Keratinocyte (primary cell): ENCODE results near the gene TH. TPM values are rescaled to one million over a fixed set of nuclear protein-coding genes. Genes with fewer than 3 reads are reported as not detected.

ENCODE experiments used
- DNase-seq: peaks from one replicate; pipeline ENCODE4 v3.0.0-alpha.2; 2011; ENCODE audit warnings: low read depth, missing footprints, low spot score
- FAIRE-seq: peaks from 2 replicates; lab custom pipeline; 2011; peaks lifted over from hg19 to GRCh38; lab: Jason Lieb, UNC
- H2AFZ ChIP-seq: 2 replicates; pipeline ENCODE4 v1.6.0; 2012; ENCODE audit warnings: low read length, control low read depth, inconsistent platforms; ENCODE audit not compliant: control insufficient read depth
- H3K27ac ChIP-seq: 2 replicates; pipeline ENCODE4 v1.5.1; 2011; ENCODE audit warnings: low read length; ENCODE audit not compliant: control insufficient read depth, insufficient read depth
- H3K27me3 ChIP-seq: 3 replicates; pipeline ENCODE4 v1.6.0; 2011; ENCODE audit warnings: low read length; ENCODE audit not compliant: control insufficient read depth, insufficient read depth; ENCODE audit errors: extremely low read depth
- H3K36me3 ChIP-seq, 2 experiments: 2 replicates in 1 of 2; 3 replicates in 1 of 2; pipeline ENCODE4 v1.5.1; 2011; ENCODE audit warnings: low read length in 2 of 2, mild to moderate bottlenecking in 1 of 2; ENCODE audit not compliant: control insufficient read depth in 2 of 2, insufficient read depth in 2 of 2; ENCODE audit errors: extremely low read depth in 1 of 2
- H3K4me1 ChIP-seq: 3 replicates; pipeline ENCODE4 v1.5.1; 2011; ENCODE audit warnings: low read length; ENCODE audit not compliant: control insufficient read depth, insufficient read depth; ENCODE audit errors: extremely low read depth
- H3K4me2 ChIP-seq: 3 replicates; pipeline ENCODE4 v1.6.0; 2011; ENCODE audit warnings: low read depth, low read length; ENCODE audit not compliant: control insufficient read depth, insufficient read depth; ENCODE audit errors: extremely low read depth
- H3K4me3 ChIP-seq, 3 experiments: fragments of 200-600 bp in 1 of 3; sonication (generic) in 1 of 3; 2 replicates in 2 of 3; 3 replicates in 1 of 3; pipeline ENCODE4 v1.5.1; 2011 to 2016; ENCODE audit warnings: low read length in 3 of 3, mild to moderate bottlenecking in 3 of 3, control low read depth in 2 of 3, inconsistent platforms in 1 of 3, low read depth in 1 of 3, mixed read lengths in 1 of 3, mixed run types in 1 of 3, moderate library complexity in 1 of 3; ENCODE audit not compliant: control insufficient read depth in 2 of 3, insufficient read depth in 2 of 3; ENCODE audit errors: extremely low read depth in 1 of 3
- H3K79me2 ChIP-seq: 2 replicates; pipeline ENCODE4 v1.6.0; 2012; ENCODE audit warnings: low read length; ENCODE audit not compliant: control insufficient read depth, insufficient read depth
- H3K9ac ChIP-seq: 3 replicates; pipeline ENCODE4 v1.6.0; 2011; ENCODE audit warnings: low read length; ENCODE audit not compliant: control insufficient read depth, insufficient read depth; ENCODE audit errors: extremely low read depth
- H3K9me1 ChIP-seq: 3 replicates; pipeline ENCODE4 v1.6.0; 2011; ENCODE audit warnings: low read length; ENCODE audit not compliant: control insufficient read depth, insufficient read depth; ENCODE audit errors: extremely low read depth
- H3K9me3 ChIP-seq: 2 replicates; pipeline ENCODE4 v1.5.1; 2012; ENCODE audit warnings: low read depth, low read length; ENCODE audit not compliant: control insufficient read depth
- H4K20me1 ChIP-seq: 3 replicates; pipeline ENCODE4 v1.6.0; 2011; ENCODE audit warnings: low read length; ENCODE audit not compliant: control insufficient read depth, insufficient read depth; ENCODE audit errors: extremely low read depth
- EZH2 ChIP-seq: IDR thresholded peaks from one replicate; pipeline ENCODE4 v1.6.1; 2012; ENCODE audit warnings: inconsistent platforms, mild to moderate bottlenecking, low read length, moderate library complexity
- dilution Hi-C: fragments of 300-500 bp; cut with MboI; formaldehyde crosslinking; loops from one replicate; pipeline ENCODE4 v1.7.0; 2020; ENCODE audit warnings: low sequenced_read_pairs; ENCODE audit not compliant: extremely low pct_ligation_motif_present
- polyA plus RNA-seq, 5 experiments: library from polyadenylated mRNA; depleted of rRNA in 3 of 5; stranded (reverse) in 3 of 5; stranded (forward) in 1 of 5; unstranded in 1 of 5; fragments of >200 nt; gene quantifications; 1 replicate in 1 of 5; 2 replicates in 3 of 5; 3 replicates in 1 of 5; pipeline versions ENCODE4 v1.2.1 to v1.2.3, GENCODE V29; 2011 to 2012; ENCODE audit warnings: missing spikeins in 2 of 5, low read depth in 1 of 5, low replicate concordance in 1 of 5
- TF ChIP-seq, protein P1 (sequence below), 3 experiments: IDR thresholded peaks in 1 of 3; conservative IDR thresholded peaks in 1 of 3; optimal IDR thresholded peaks in 1 of 3; 2 replicates in 2 of 3; 3 replicates in 1 of 3; pipeline versions ENCODE3 to v1.5.1; 2011; ENCODE audit warnings: low read length in 3 of 3, mild to moderate bottlenecking in 3 of 3, moderate library complexity in 2 of 3, control low read depth in 1 of 3, inconsistent platforms in 1 of 3; ENCODE audit not compliant: insufficient read depth in 2 of 3; ENCODE audit errors: extremely low read depth in 1 of 3

TH gene
- polyA plus RNA-seq, 1 donor (not counting 4 experiments of a cell fraction or from before 2014, with no cell fraction given), result 0.50 TPM

DNA sequence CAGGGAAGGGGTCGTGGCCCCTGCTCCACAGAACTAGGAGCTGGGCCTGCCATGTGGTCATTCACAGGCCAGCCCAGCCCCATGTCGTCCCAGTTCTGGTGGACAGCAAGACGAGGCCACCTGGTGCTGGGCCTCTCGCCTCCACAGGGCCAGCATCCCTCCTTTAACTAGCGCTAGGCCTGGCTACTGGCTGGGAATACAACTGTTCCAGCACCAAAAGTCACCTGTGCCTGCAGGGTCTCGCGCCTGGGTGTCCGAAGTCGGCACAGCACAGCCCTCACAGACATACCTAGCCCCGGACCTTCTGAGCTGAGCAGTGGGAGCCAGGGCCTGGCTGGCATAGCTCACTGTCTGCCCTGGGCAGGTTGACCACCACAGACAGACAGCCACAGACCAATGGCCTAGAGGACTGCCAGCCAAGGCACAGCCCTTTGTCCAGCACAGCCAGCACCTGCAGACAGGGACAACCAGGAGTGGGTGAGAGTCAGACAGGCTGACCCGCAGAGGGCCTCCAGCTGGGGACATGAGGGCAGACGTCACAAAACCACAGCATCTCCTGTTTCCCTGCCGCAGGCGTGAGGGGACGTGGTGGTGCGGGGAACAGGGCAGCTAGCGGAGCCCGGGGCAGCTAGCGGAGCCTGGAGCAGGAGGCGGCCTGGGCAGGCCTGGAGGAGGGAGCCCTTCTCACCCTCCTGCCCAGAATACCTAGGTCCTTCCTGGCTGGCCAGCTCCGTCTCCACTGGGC, 27.2 kb upstream of the TH start:
- H3K79me2 ChIP-seq, result no peaks in the 10 kb centered on the region
- H2AFZ ChIP-seq, result no peak overlapping the region
- no peaks in the 10 kb centered on the region for H4K20me1 ChIP-seq
- no peak overlapping the region for H3K4me2 ChIP-seq
- H3K4me1 ChIP-seq, result peaks cover 21% of the 10 kb centered on the region
- H3K9ac ChIP-seq, result no peak overlapping the region
- DNase-seq (no peak), FAIRE-seq (no peak)
- H3K27me3 ChIP-seq, result peaks cover 14% of the 10 kb centered on the region
- TF ChIP-seq EZH2, result no peak
- TF ChIP-seq, protein P1, sequence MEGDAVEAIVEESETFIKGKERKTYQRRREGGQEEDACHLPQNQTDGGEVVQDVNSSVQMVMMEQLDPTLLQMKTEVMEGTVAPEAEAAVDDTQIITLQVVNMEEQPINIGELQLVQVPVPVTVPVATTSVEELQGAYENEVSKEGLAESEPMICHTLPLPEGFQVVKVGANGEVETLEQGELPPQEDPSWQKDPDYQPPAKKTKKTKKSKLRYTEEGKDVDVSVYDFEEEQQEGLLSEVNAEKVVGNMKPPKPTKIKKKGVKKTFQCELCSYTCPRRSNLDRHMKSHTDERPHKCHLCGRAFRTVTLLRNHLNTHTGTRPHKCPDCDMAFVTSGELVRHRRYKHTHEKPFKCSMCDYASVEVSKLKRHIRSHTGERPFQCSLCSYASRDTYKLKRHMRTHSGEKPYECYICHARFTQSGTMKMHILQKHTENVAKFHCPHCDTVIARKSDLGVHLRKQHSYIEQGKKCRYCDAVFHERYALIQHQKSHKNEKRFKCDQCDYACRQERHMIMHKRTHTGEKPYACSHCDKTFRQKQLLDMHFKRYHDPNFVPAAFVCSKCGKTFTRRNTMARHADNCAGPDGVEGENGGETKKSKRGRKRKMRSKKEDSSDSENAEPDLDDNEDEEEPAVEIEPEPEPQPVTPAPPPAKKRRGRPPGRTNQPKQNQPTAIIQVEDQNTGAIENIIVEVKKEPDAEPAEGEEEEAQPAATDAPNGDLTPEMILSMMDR (optimal IDR thresholded peaks at IDR 0.05 in 1 of 3, IDR thresholded peaks at IDR 0.05 in 1 of 3, conservative IDR thresholded peaks at IDR 0.05 in 1 of 3; ENCODE audit: extremely low read depth in 1 of 3, insufficient read depth in 2 of 3, low read length in 3 of 3), result no peak
- dilution Hi-C loops, result no loop called here
- H3K27ac ChIP-seq, result no peak overlapping the region
- no peak overlapping the region for H3K4me3 ChIP-seq
- no peaks in the 10 kb centered on the region for H3K9me3 ChIP-seq
- H3K36me3 ChIP-seq, result no peaks in the 10 kb centered on the region
- no peaks in the 10 kb centered on the region for H3K9me1 ChIP-seq

DNA sequence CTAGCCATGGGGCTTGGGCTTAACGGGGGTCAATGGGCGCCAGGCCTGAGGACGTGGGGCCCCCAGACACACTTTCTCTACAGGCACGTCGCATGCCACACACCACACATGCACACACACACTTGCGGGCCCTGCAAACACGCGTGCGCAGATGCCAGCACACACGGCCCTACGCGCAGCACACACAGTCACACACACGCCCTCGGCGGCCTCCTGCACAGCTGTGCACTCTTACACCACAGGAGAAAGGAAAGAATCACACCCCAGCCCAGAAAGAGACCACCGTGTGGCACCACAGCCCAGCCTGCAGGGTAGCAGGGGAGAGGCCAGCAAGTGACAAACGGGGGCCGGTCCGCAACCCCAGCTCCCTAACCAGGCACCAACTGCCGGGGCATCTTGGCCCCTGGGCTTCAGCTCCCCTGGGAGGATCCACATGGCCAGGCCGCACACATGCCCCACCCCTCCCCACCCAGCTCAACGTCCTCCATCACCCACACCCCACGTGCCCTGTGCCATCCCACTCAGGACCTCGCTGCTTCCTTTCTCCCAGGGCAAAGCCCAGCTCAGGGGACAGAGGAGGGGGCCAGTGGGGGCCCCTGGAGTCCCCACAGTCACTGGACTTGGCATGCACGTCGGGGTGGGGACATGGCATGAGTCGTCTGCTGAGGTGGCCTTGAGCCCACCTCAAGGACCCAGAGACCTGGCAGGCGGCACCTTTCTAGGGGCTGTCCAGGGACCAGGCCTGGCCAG, 26.3 kb upstream of the TH start:
- Histone ChIP-seq H3K79me2 (no peaks in the 10 kb centered on the region), H3K4me1 (peaks cover 19% of the 10 kb centered on the region), H4K20me1 (no peaks in the 10 kb centered on the region), H3K27ac (no peak overlapping the region), H3K9me3 (no peaks in the 10 kb centered on the region), H2AFZ (no peak overlapping the region), H3K27me3 (peaks cover 14% of the 10 kb centered on the region), H3K36me3 (no peaks in the 10 kb centered on the region), H3K9me1 (no peaks in the 10 kb centered on the region), H3K4me2 (no peak overlapping the region), H3K9ac (no peak overlapping the region), H3K4me3 (no peak overlapping the region)
- FAIRE-seq (no peak), DNase-seq (no peak)
- TF ChIP-seq, protein P1 (optimal IDR thresholded peaks at IDR 0.05 in 1 of 3, IDR thresholded peaks at IDR 0.05 in 1 of 3, conservative IDR thresholded peaks at IDR 0.05 in 1 of 3; ENCODE audit: extremely low read depth in 1 of 3, insufficient read depth in 2 of 3, low read length in 3 of 3), result no peak
- TF ChIP-seq EZH2, result no peak
- dilution Hi-C loops, result no loop called here
